CD1c-positive myeloid dendritic cell (primary cell): Measurements from ENCODE around the gene PLCL2.

ENCODE experiments used
- DNase-seq: peaks from one replicate; pipeline ENCODE4 v3.0.0-alpha.2; 2016; ENCODE audit errors: extremely low spot score

The PLCL2 gene

DNA sequence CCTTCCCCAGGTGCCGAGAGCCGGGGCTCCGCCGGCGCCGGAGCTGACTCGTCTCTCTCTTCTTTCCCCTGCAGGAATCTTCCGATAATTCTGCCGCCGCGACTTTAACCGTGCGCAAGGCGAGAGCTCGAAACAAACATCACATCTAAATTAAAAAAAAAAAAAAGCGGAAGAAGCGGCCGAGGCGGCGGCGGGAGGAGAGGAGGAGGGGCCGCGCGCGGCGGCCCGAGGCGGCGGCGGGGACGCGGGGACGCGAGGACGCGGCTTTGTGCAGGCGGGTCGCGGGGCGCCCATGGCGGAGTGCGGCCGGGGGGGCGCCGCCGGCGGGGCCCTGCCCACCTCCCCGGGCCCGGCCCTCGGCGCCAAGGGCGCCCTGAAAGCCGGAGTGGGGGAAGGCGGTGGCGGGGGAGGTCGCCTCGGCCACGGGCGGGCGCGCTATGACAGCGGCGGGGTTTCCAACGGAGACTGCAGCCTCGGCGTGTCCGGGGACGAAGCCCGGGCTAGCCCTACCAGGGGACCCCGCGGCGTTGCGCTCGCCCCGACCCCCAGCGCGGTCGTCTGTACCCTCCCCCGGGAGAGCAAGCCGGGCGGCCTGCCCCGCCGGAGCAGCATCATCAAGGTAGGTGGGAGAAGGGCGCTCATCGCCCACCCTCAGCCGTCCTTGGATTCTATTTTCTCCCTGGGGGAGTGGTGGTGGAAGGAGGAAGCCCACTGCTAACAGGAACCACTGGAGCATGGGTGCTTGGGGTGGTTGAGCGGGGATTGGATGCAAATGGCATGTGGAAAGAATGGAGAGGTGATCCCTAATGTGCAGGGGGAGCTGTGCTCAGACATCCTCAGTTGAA, at the start of gene PLCL2:
Gene PLCL2, plus strand, starts transcription at position 208 of the 845 bp plus-strand sequence. Its CDS starts 85 bp downstream, at position 293.
- DNase-seq, result peak; percentile 80

DNA sequence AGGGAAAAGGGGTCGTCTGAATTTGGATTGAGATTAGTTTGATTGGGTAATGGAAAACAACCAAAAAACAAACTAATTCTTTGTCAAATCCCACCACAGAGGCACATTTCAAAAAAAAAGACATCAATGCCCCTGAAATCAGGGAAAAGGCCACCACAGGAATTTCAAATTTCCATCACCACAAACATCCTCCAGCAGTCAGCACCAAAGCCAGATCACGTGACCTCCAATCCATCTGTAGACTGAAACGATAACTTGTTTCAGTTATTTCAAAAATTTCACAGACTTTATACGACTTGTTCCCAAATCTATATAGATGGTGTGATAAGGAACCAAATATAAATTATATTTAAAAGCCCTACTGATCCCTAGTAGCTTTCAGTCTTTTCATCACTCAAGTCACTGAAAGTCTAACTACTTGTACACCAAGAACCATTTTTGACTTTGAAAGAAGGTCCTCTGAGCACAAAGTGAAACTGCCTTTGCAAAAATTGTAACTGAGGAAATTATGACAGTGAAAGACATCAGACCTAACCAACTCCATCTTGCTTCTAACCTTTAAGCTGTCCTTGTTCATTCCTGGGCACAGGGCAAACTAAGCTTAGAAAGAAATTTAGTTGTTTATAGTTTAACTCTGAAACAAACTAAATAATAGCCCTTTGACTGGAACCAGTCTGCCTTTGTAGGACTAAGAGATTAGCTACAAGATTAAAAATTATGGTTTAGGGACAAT, 48.1 kb upstream of the PLCL2 start:
- no peak for DNase-seq

DNA sequence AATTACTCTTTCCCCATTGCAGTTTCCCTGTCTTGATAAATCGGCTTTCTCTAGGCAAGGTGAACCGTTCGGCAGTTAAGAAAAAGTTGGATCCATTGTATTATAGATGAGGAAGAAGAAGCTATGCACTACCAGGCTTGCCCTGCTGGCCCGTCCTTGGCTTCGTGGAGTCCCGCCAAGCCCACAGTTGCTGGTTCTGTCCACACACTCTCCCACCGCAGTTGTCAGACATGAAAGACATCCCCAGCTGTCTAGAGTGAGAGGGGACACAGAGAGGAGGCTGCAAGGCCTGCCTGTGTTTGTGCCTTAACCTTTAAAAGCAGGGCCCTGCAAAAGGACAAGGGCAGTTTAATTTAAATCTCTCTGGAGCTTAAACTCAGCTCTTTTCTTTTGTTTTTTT, 47.2 kb upstream of the PLCL2 start:
- DNase-seq, result no peak

DNA sequence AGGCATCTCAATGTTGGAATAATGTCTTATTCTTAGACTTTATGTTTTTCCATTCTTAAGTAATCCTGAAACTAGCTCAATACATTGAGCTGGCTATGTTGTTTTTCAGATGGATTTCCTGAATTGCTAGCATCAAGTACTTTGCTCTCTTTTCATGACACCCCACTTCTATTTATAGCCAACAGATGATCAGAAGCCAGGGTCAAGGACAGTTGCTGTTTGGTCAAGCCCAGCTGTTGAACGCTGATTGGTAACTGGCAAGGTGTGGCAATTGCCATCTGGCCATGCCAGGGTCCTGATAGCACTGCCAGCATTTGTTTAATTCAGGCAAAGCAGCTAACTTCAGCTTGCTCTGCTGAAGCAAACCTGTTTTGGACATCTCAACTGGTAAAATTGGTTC, 46.2 kb upstream of the PLCL2 start:
- no peak for DNase-seq

DNA sequence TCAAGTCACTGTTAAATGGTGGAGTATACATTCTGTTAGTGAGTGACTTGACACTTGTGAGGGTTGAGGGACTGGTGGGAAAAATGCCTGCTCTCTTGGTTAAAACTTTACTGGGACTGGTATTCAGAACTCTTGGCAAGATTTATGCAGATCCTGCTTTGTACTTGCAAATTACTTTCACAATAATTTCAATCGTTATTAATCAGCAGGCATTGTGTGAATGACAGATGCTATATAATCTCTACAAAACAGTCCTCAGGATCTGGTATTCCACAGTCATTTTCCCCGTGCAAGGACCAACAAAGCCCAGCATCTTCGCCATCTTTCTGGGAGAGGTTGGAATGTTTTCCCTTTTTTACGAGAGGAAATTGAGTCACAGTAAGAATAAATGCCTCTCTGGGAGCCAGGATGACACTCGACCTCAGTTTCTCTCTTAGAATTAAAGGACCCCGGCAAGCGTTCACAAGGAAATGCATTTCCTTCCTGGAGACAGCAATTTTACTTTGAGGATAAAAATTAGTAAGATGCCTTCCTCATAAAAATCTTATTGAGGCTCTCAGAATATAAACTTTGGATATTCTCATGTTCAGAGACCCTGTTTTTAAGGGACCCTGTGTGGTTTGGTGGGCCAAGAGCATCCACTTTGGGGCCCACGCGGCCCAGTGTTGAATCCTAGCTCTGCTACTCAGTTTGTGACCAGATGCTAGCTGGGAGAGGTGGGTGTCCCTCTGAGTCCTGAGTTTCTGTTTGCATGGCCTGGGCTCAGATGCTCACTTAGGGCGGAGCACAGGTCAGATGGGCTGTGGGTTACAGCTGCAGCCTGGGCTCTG, 45.3 kb upstream of the PLCL2 start:
- DNase-seq, result no peak

DNA sequence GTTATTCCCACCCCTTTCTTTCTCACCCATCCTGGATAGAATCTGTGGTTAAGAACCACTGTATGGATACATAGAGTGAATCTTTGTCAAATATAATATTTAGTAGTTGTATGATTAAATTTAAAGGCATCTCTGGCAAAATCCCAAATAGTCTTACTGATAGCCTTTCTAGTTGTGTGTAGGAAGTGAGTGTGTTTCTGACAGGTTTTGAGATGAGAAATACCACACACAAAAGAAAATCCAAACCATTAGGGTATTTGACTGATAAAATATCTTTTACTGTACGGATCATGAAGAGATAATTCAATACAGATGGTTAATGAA, 44.7 kb upstream of the PLCL2 start:
- no peak for DNase-seq

DNA sequence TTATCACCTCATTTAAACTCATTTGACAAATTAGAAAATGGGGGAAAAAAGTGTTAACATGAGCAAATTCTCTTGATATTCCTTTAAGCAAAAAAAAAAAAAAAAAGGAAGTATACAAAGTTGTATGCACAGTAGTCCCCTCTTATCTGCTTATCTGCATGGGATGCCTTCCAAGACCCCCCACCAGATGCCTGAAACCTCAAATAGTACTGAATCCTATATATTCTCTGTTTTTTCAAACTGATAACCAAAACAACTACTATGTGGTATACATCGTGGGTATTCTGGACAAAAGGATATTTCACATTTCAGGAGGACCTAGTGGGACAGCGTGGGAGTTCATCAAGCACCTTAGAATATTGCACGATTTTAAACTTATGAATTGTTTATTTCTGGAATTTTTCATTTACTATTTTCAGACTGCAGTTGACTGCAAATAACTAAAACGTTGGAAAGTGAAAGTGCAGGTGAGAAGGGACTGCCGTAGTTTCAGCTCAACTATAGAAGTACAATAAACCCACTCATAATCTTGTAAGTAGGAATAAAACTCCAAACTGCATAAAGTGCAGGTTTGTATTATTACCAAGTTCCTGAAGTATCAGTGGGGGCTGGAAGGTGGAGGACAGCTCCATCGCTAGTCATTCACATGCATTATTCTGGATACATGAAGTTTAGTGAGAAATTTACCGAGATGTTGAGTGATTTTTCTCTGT, 43.6 kb upstream of the PLCL2 start:
- DNase-seq, result no peak

DNA sequence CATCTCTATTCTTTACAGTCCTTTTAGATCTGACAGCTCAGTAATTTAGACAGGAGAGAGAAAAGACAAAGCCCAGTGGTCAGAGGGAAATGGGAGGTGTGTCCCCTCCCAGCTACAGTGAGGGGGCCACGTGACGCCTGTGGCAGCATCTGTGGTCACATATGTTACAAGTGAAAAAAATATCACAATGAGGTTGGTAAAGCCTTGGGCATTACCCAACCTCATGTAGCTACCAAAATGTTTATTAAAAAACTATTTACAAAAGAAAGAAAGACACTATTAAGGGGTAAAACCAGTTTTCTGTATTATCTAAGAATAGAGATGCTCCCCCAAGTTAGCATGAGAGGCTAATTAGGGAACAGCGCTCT, 42.9 kb upstream of the PLCL2 start:
- DNase-seq, result peak; percentile 45

DNA sequence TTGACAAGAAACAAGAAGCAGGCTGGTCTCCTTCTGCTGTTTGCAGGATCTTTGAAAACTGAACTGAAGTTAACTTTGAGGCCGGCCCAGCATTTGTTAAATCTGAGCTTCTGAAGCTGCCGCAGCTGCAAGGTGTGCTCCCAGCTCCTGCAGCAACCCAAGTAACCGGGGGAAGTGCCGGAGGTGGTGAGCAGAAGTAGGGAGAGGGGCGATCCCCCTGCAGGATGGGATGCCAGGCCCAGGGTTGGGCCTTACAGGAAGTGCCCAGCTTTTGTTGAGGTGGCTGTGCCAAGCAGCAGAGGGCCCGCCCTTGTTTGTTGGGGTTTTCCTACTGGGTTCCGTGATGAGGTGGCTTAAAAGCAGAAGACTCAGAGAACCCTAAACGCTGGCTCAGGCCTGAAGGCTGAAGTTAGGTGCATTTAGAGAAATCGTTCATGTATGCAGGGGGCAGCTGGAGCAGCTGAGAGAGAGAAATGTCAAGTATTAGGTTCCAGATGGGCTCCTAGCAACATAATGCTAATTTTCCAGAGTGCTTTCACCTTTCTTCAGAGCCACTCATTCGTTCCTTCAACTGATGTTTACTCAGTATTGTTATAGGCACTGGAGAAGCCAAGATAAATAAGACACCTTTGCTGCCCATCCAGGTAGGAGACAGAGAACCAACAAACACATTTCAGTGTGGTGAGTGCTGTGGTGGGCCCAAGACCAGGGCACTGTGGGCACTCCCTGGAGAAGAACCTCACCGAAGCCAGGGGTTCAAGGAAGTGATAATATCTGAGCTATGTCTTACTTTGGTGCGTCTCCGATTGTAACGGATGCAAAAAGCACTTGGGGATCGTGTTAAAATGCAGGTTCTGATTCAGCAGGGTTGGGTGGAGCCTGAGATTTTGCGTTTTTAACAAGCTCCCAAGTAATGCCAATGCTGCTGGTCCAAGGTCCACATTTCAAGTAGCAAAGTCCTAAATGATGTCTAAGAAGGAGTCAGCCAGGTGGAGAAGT, 42.2 kb upstream of the PLCL2 start:
- peak; percentile 73 for DNase-seq

DNA sequence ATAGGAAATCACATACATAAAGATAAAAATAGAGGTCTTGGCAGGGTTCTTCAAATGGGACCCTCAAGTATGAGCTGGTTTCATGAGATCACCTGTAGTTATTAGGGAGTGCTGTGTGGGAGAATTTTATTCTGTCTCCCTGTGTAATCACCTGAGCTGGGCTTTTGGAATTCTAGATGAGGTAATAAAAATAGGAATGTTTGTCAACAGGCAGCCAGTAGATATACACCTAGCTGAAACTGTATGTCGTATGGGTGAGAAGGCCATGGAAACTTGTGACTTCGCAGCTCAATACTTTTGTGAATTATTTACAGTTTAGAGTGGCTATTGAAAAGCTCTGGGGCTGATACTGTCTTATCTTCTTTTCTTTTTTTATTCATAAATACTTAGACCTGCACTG, 40.5 kb upstream of the PLCL2 start:
- no peak for DNase-seq

DNA sequence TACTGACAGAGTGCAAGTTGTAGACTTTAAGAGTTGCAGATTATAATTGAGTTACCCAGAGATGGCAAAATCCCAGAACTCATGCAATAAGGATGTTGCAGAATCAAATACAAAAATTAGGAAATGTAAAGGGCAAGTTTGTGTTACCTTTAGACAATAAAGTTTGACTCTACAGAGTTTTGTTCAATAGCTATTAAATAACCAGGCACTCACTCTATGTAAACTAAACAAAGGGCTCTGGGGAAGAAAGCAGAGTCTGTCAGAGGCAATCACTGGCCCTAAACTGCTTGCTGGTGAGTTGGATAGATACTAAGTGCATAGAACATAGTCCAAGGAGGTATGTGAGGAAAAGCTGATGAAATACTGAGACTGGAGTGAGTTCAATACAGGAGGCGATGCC, 40.0 kb upstream of the PLCL2 start:
- DNase-seq, result no peak

DNA sequence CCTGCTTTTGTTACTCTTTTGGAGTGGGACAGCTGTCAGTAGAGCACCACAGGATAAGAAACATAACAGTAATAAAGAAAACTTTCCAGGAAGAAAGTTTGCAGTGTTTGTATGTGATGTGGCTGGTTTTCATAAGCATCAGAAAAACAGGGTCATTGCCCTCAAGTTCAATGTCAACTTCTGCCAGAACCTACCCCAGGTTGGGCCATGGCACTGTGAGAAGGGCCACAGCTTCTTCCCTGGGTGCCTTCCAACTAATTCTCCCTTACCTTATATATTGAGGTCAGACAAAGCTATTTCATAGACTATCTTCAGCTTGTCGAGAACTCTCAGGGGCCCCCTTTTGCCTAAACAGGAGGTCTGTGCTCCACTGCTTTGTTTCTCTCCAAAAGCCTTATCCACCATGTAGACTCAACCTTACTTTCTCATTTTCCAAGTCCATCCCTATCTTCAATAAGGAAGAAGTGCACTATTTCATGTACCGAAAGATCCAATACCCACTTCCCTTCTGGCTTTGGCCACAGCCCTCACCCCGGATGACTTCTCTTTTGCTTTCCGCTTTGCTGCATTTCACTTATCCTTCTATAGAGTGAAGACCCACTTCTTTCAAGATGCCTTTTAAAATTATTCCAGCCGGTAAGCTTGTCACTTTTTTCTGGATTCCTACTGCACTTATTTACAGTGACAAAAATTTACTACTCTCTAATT, 38.2 kb upstream of the PLCL2 start:
- peak; percentile 53 for DNase-seq

DNA sequence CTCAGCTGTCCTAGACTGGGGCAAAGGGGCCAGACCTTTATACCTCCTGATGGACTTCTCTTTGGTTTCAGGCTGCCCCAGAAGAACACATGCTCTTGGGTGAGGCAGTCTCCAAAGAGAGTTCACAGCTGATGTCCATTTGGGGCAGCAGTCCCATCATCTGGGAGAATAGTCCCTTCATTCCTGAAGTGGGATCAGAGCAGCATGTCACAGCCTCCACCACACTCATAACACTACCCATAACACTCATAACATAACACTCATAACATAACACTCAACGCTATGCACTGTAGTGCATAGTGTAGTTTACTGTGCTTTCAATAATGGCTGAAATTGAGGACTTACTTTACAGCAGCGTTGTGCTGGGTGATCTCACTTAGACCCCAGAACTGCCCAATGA, 36.7 kb upstream of the PLCL2 start:
- DNase-seq, result no peak

DNA sequence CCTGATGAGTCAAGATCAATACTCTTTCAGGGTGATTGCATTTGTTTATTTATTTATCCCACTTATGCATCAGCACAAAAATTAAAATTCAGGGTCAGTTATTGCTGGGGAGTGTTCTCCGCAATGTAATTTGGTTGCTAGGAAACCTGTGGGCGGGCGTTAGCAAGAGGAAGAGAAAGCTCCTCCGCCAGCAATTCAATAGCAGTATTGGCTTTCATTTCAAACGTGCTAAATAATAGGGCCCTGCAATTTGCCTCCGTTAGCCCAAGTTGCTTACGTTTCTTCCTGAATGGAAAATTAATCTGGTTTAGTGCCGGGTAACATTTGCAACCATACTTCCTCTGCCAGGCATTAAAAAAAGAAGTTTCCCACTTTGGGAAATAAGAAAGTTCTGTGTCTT, 35.5 kb upstream of the PLCL2 start:
- peak; percentile 94 for DNase-seq

DNA sequence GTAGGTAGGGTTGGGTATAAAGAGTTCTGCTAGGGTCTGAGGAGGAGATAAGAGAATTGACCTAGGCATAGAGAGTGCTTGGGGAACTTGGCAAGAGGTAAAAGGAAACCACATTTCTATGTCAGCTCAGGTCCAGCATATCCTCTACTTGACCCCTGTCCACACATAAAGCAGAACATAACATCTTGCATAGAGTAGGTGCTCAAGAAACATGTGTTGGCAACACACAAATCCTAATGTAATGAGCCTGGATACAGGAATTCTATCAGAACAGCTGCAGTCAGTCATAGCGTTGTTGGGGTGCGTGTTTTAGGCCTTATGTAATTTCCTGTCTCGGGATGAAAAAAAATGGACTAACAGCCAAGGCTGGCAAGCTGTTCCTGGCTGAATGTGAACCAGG, 35.0 kb upstream of the PLCL2 start:
- peak; percentile 29 for DNase-seq

DNA sequence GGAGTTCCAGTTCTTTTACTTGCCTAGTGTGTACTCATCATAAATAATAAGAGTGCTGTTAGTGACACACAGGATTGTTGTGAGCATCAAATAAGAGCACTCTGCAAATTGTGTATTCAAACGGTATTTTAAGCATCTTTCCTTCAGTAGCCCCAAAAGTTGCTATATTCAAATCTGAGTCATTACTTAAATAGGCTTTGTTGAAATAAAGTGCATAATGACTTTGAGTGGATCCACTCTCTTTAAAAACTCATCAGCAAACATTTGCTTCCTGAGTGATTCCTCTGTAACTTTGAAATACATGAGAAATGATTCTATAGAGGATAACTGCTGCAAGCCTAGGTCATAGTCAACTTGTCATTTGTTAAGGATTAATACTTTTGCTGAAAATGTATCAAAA, 29.3 kb upstream of the PLCL2 start:
- DNase-seq, result no peak

DNA sequence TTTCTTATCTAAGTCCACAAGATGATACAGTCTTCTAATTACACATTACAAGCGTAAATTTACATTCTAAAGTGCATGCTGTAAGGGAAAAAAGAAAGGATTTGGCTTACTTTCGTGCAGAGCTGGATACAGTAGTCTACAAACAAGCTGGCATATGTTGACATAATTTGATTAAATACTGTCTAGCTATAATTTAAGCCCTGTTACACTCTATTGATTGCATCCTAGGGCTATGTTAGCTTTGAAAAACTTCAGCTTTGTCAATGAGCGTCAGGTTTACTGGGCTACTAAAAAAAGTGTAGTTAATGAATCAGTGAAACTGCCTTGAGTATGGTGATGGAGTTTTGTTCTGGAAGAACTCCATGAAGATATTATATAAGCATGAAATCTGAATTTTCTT, 24.5 kb upstream of the PLCL2 start:
- DNase-seq, result no peak

DNA sequence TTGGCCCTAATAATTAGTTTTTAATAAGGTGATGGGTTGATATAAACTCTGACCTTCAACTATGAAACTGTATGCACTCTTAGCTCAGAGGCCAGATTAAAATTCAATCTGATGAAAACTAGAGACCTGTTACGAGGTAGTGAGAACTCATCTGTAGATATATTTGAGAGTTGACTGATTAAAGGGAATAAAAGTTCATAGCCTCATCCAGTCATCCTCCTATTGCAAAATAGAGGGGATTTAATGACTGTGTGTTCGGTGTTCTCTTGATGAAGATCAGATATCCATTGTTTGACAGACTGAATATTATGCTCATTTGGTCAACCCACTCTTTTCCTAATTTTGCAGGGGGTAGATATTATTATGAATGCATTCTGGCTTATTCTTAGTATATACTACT, 23.3 kb upstream of the PLCL2 start:
- DNase-seq, result no peak

DNA sequence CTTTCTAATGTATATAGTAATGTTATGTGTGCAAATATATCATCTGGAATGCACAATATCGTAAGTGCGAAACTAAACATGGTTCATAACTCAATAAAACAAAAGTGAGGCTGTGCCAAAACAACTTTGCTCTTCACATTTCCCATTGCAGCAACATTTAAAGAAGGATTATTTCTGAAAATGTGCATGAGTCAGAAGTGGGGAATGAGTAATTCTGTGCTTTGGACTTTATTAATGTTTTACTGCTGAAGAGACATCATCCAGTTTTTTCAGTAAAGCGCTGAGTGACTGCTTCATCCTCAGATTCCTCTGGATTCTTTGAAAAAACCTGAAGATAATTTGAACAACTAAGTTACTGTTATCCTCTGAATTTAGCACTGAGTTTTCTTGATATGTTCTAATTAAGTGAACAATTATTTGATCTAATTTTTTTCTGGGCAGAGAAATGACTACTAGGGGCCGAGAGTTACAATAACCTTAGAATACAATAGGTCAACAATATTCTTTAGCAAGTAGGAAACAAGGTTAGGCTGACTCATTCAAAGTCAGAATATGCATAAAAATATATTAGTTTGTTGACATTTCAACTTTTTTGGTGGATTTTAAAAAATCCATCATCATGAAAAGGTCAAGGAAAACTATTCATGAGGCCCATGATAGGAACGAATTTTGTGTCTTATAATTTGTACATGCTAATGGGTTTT, 20.0 kb upstream of the PLCL2 start:
- no peak for DNase-seq
